Choroid plexus epithelial cell (primary cell): Measurements from ENCODE around the gene MRPL17.

Experiments used
- DNase-seq: peaks from one replicate; pipeline ENCODE4 v3.0.0-alpha.2; 2010; ENCODE audit warnings: low read depth
- H3K4me3 ChIP-seq: 2 replicates; pipeline ENCODE4 v1.5.1; 2011; ENCODE audit warnings: low read depth, mild to moderate bottlenecking, control low read depth, low read length, moderate library complexity
- CTCF ChIP-seq: conservative IDR thresholded peaks from 2 replicates; pipeline ENCODE4 v1.5.1; 2011; ENCODE audit warnings: low read depth, mild to moderate bottlenecking, control low read depth, inconsistent platforms, low read length, moderate library complexity

The MRPL17 gene

GRCh38 chr11:6654281-6655019 lies 28.7 kb downstream of the MRPL17 start:
- DNase-seq: no peak
- no peak overlapping the region for H3K4me3 ChIP-seq
- no peak for TF ChIP-seq CTCF

- no peak for DNase-seq
- no peak overlapping the region for H3K4me3 ChIP-seq
- no peak for TF ChIP-seq CTCF
These were observed 29.5 kb downstream of the MRPL17 start for GRCh38 chr11:6653656-6654055.

GRCh38 chr11:6653097-6653496 lies 30.0 kb downstream of the MRPL17 start:
- DNase-seq: no peak
- no peak for TF ChIP-seq CTCF

GRCh38 chr11:6652182-6652581 lies 31.0 kb downstream of the MRPL17 start:
- DNase-seq: no peak
- TF ChIP-seq CTCF: no peak
- no peak overlapping the region for H3K4me3 ChIP-seq

More at GRCh38 chr11:6653097-6653496, 30.0 kb downstream of the MRPL17 start:
- H3K4me3 ChIP-seq: no peak overlapping the region

GRCh38 chr11:6650980-6651379 lies 32.2 kb downstream of the MRPL17 start:
- no peak for DNase-seq
- H3K4me3 ChIP-seq: no peak overlapping the region
- no peak for TF ChIP-seq CTCF

- no peak for DNase-seq
- TF ChIP-seq CTCF: no peak
- H3K4me3 ChIP-seq: no peak overlapping the region
These were observed 33.0 kb downstream of the MRPL17 start for GRCh38 chr11:6650104-6650503.

- no peak for TF ChIP-seq CTCF
- no peak overlapping the region for H3K4me3 ChIP-seq
- DNase-seq: no peak
These were observed 34.6 kb downstream of the MRPL17 start for GRCh38 chr11:6648501-6648900.
